HL-60/S4 treated with retinoic acid at 250 ng/mL for 4 days and 3 days (cell line): ENCODE results near the gene GSPT1.

ENCODE experiments used
- in situ Hi-C: fragments of 300-500 bp; cut with MboI; formaldehyde crosslinking; loops from 2 replicates; pipeline ENCODE4 v1.7.0; 2022; ENCODE audit warnings: low sequenced_read_pairs

GSPT1 gene

DNA sequence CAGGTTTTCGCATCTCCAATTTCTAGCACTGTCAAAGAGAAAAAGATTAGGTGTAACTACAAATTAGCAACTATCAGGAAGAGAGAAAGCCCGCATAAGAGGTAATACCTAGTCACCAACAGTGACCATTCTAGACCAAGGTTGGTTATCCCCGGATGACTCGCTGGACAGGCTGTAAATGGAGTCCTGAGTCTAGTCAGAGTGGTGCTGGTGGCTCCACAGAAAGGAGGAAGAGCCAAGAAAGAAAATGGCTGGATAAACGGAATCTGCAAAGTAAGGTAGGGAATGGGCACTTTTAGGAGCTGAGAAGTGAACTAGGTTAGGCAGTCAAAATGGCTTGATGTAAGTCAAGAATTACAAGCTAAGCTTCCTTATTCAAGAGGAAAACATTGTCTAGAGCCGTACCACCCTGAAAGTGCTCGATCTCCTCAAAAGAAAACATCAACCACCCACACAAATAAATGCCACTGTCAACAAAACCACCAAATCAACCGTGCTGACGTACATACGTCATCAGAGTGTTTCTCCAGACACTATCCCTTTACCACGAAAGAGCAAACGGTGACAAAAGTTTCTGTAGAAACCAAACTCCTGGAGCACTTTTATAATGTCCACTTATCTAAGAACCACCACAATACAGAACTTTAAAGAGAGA, 2.2 kb downstream of the GSPT1 start:
- in situ Hi-C loops = no loop called here

- in situ Hi-C loops = no loop called here
Observed at GRCh38 chr16:11909653-11910545, 5.9 kb downstream of the GSPT1 start.

GRCh38 chr16:11907160-11907970, 8.4 kb downstream of the GSPT1 start:
- in situ Hi-C loops = no loop called here

- in situ Hi-C loops = no loop called here
Observed at GRCh38 chr16:11903906-11904305, 11.8 kb downstream of the GSPT1 start.

- in situ Hi-C loops = no loop called here
Observed at GRCh38 chr16:11901091-11901490, 14.7 kb downstream of the GSPT1 start.

GRCh38 chr16:11896486-11897176, 19.1 kb downstream of the GSPT1 start:
- in situ Hi-C loops = no loop called here

- in situ Hi-C loops = no loop called here
Observed at GRCh38 chr16:11893571-11893970, 22.2 kb downstream of the GSPT1 start.

DNA sequence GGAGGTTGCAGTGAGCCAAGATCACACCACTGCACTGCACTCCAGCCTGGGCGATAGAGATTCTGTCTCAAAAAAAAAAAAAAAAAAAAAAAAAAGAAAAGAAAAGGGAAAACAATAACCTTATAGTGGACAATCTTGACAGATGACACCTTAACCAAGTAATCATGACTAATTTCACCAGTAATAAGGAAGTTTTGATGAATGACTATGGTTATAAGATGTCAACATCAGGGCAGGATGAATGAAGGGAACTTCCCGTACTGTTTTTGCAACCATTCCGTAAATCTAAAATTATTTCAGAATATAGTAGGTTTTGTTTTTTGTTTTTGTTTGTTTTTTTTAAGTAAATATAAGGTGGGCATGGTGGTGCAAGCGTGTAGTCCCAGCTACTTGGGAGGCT, 23.0 kb downstream of the GSPT1 start:
- in situ Hi-C loops = no loop called here

DNA sequence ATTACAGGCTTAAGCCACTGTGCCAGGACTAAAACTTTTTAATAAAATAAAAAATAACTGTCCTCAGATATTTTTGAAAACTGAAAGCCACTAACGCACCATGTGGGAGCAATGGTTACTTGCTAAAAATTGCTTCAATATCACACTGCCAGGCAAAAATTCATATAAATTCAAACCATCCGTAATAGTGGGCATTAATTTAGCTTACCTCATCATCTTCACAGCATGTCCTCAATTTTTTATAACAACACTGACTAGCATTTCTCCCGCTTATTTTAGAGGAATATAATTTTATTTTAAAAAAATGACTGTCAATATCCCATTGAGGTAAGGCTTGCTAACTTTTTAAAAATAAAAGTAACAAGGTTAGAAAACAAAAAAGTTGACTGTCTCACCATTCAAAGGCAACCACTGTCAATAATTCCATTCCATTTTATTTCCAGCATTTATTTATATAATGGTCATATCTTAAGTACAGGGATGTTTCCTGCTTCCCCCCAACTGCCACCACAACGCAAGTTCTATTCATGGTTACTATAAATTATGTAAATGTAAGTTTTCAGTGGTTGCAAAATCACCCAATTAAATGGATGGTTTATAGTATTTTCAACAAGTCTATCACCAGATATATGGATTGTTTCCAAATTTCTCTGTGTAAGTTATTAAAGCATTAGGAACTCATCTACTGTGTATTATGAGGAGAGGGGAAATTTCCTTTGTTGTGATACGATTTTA, 25.4 kb downstream of the GSPT1 start:
- in situ Hi-C loops = no loop called here

DNA sequence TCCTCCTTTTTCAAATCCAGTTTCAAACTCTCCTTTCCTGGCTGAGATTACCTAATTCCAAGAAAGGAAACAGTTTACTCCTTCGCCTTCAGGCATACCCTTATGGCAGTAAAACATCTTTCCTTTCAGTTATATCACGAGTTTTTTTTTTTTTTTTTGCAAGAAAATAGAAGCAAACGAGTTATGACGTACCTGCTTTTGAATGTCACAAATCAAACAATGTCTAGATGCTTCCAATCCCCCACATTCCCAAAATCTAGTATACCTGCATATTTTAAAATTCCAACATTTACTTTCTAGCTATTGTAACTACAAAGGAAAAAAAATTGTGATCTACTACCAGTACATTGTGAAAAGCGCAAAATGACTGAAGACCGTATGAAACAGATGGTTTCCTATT, 28.9 kb downstream of the GSPT1 start:
- in situ Hi-C loops = no loop called here

- in situ Hi-C loops = no loop called here
Observed at GRCh38 chr16:11884035-11884434, 31.7 kb downstream of the GSPT1 start.

DNA sequence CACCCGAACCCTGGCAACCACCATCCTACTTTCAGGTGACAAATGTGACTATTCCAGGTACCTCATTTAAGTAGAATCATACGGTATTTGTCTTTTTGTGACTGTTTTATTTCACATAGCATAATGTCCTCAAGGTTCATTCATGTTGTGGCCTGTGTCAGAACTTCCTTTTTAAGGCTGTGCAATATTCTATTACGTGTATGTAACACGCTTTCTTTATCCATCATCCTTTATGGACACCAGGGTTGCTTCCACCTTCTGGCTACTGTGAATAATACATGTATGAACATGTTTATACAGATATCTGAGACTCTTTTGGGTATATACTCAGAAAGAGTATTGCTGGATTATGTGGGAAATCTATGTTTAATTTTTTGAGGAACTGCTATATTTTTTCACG, 35.7 kb downstream of the GSPT1 start:
- in situ Hi-C loops = no loop called here

- in situ Hi-C loops = no loop called here
Observed at GRCh38 chr16:11877374-11877773, 38.4 kb downstream of the GSPT1 start.

DNA sequence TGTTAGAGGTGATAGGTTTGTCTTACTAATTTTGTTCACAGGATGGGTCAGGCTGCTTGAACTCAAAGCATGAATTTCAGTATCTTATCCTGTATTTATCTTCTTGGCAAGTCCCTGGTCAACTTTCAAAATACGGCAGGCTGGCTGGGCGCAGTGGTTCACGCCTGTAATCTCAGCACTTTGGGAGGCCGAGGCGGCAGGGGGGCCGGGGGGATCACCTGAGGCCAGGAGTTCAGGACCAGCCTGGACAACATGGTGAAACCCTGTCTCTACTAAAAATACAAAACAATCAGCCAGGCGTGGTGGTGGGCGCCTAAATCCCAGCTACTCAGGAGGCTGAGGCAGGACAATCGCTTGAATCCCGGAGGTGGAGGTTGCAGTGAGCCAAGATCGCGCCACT, 39.5 kb downstream of the GSPT1 start:
- in situ Hi-C loops = no loop called here

- in situ Hi-C loops = no loop called here
Observed at GRCh38 chr16:11875721-11876120, 40.0 kb downstream of the GSPT1 start.

- in situ Hi-C loops = no loop called here
Observed at GRCh38 chr16:11871193-11871592, 44.6 kb downstream of the GSPT1 start.

- in situ Hi-C loops = no loop called here
Observed at GRCh38 chr16:11870399-11870798, 45.4 kb downstream of the GSPT1 start.

DNA sequence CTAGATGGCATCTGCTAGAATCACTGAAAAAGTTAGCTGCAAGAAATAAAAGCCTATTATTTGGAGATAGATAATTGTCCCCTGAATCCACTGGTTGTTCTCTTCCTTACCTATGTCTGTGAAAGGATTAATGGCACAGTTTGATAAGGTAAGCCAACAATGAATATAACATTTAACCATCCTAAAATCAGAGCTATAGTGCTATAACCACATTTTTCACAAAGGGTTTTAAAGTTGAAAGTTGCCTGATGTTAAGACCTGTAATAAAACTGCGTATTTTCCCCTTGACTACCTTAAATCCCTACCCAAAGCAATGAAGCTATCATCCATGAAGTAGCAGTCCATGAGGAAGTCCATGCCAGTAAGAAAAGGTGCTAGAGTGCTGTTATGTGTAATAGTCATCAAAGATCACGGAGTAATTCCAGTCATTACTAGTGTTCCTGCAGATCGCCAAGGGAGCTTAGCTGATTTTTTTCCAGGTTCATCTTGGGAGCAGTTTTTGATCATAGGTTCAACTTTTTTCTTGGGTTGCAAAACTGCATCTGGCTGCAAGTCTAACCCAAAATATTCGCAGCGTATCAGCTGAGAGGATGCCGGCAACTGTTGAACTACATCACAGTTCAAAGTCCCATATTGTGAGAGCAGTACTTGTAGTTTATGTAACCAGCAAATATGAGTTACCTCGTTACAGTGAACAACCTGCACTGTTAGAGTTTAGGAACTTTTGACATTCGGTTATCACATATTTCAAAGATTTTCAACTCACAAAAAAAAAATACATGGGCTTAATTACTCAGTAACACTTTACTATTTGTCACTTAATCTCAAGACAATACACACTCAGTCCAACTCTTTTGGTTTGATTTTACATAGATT, 46.2 kb downstream of the GSPT1 start:
- in situ Hi-C loops = no loop called here

- in situ Hi-C loops = no loop called here
Observed at GRCh38 chr16:11868412-11868980, 47.3 kb downstream of the GSPT1 start.
